C4-2B (cell line): ENCODE data around the gene CAMKK2.
"Not testable (repeated sequence)": the region's sequence is repeated elsewhere in the genome, so short reads cannot be mapped to it uniquely, and the experiment has no call there.

Experiments
- H3K27ac ChIP-seq: fragments of 450-650 bp; 2 replicates; pipeline ENCODE4 v1.5.1; 2017
- CTCF ChIP-seq: fragments of 450-650 bp; conservative IDR thresholded peaks from 2 replicates; pipeline ENCODE4 v1.5.1; 2017; ENCODE audit warnings: mild to moderate bottlenecking
- ZFX ChIP-seq: fragments of 450-650 bp; IDR thresholded peaks from 2 replicates; pipeline ENCODE4 v1.6.1; 2017

Gene CAMKK2

GRCh38 chr12:121283841-121284240 is 12.7 kb downstream of the CAMKK2 start:
- no peak for TF ChIP-seq ZFX
- no peak for TF ChIP-seq CTCF
- no peak overlapping the region for H3K27ac ChIP-seq

- H3K27ac ChIP-seq, result no peak overlapping the region
- TF ChIP-seq ZFX (no peak), CTCF (no peak)
These were observed 13.1 kb downstream of the CAMKK2 start for GRCh38 chr12:121283388-121283787.

- H3K27ac ChIP-seq, result not testable (repeated sequence)
These were observed 13.6 kb downstream of the CAMKK2 start for GRCh38 chr12:121282910-121283309.

- no peak overlapping the region for H3K27ac ChIP-seq
- TF ChIP-seq CTCF, result no peak
- no peak for TF ChIP-seq ZFX
These were observed 14.3 kb downstream of the CAMKK2 start for GRCh38 chr12:121282072-121282742.

- not testable (repeated sequence) for H3K27ac ChIP-seq
These were observed 15.4 kb downstream of the CAMKK2 start for GRCh38 chr12:121281116-121281515.

- H3K27ac ChIP-seq, result not testable (repeated sequence)
These were observed 16.0 kb downstream of the CAMKK2 start for GRCh38 chr12:121280531-121280930.

GRCh38 chr12:121279507-121279915 is 17.0 kb downstream of the CAMKK2 start:
- H3K27ac ChIP-seq, result no peak overlapping the region; the same call in 1 of the 2 replicates
- no peak for TF ChIP-seq ZFX
- TF ChIP-seq CTCF, result no peak

GRCh38 chr12:121279071-121279375 is 17.5 kb downstream of the CAMKK2 start:
- H3K27ac ChIP-seq, result no peak overlapping the region; the same call in 1 of the 2 replicates
- TF ChIP-seq CTCF (no peak), ZFX (no peak)

- TF ChIP-seq ZFX, result no peak
- no peak for TF ChIP-seq CTCF
- H3K27ac ChIP-seq, result no peak overlapping the region; the same call in 1 of the 2 replicates
These were observed 18.1 kb downstream of the CAMKK2 start for GRCh38 chr12:121278169-121279070.
